H9 (cell line): ENCODE results near the gene MAD1L1. TPM values are rescaled to one million over a fixed set of nuclear protein-coding genes. Genes with fewer than 3 reads are reported as not detected.
A peak's percentile ranks its signal among the peaks of the same experiment; 100 is the strongest.

Experiments
- DNase-seq: peaks from one replicate; pipeline ENCODE4 v3.0.0-alpha.2; 2017
- H2AFZ ChIP-seq: one replicate; pipeline ENCODE4 v1.6.1; 2013; ENCODE audit warnings: mild to moderate bottlenecking, low read length, control low read depth, moderate library complexity
- H2AK5ac ChIP-seq: 2 replicates; pipeline ENCODE4 v1.6.1; 2013; ENCODE audit warnings: low read length, control low read depth, mixed read lengths; ENCODE audit not compliant: insufficient read length
- H2BK120ac ChIP-seq: one replicate; pipeline ENCODE4 v1.6.1; 2013; ENCODE audit warnings: low read depth, mild to moderate bottlenecking, low read length, control low read depth, inconsistent platforms; ENCODE audit not compliant: poor library complexity, severe bottlenecking
- H2BK12ac ChIP-seq: 2 replicates; pipeline ENCODE4 v1.6.1; 2013; ENCODE audit warnings: low read length, control low read depth, mixed read lengths, low read depth; ENCODE audit not compliant: insufficient read length
- H2BK15ac ChIP-seq: 2 replicates; pipeline ENCODE4 v1.6.1; 2013; ENCODE audit warnings: low read depth, low read length, control low read depth
- H2BK20ac ChIP-seq: one replicate; pipeline ENCODE4 v1.6.1; 2013; ENCODE audit warnings: low read depth, mild to moderate bottlenecking, low read length, control low read depth, inconsistent platforms; ENCODE audit not compliant: poor library complexity, severe bottlenecking
- H2BK5ac ChIP-seq: 2 replicates; pipeline ENCODE4 v1.6.1; 2013; ENCODE audit warnings: low read length, control low read depth, mixed read lengths; ENCODE audit not compliant: insufficient read length
- H3K14ac ChIP-seq: 2 replicates; pipeline ENCODE4 v1.6.1; 2013; ENCODE audit warnings: low read length, control low read depth; ENCODE audit not compliant: insufficient read depth
- H3K18ac ChIP-seq: 2 replicates; pipeline ENCODE4 v1.6.1; 2013; ENCODE audit warnings: low read depth, mild to moderate bottlenecking, mixed read lengths, low read length, control low read depth; ENCODE audit not compliant: insufficient read length
- H3K23ac ChIP-seq: 2 replicates; pipeline ENCODE4 v1.6.1; 2013; ENCODE audit warnings: low read length, control low read depth, mixed read lengths, low read depth; ENCODE audit not compliant: insufficient read length
- H3K23me2 ChIP-seq: 2 replicates; pipeline ENCODE4 v1.6.1; 2013; ENCODE audit warnings: low read depth, mild to moderate bottlenecking, mixed read lengths, low read length, control low read depth; ENCODE audit not compliant: insufficient read length, poor library complexity, severe bottlenecking
- H3K27ac ChIP-seq: 2 replicates; pipeline ENCODE4 v1.5.1; 2013; ENCODE audit warnings: low read length, control low read depth, mixed read lengths, low read depth; ENCODE audit not compliant: insufficient read length
- H3K27me3 ChIP-seq: 2 replicates; pipeline ENCODE4 v1.6.1; 2013; ENCODE audit warnings: low read length, control low read depth, inconsistent platforms; ENCODE audit not compliant: insufficient read depth
- H3K4ac ChIP-seq: 2 replicates; pipeline ENCODE4 v1.6.1; 2013; ENCODE audit warnings: low read depth, mild to moderate bottlenecking, control low read depth, inconsistent platforms, low read length, moderate library complexity
- H3K4me1 ChIP-seq: 2 replicates; pipeline ENCODE4 v1.6.1; 2013; ENCODE audit warnings: low read length, control low read depth, inconsistent platforms; ENCODE audit not compliant: insufficient read depth
- H3K4me2 ChIP-seq: 2 replicates; pipeline ENCODE4 v1.6.1; 2013; ENCODE audit warnings: low read length, control low read depth, mixed read lengths; ENCODE audit not compliant: insufficient read length, insufficient read depth
- H3K56ac ChIP-seq: 2 replicates; pipeline ENCODE4 v1.6.1; 2013; ENCODE audit warnings: low read depth, mild to moderate bottlenecking, mixed read lengths, low read length, control low read depth; ENCODE audit not compliant: insufficient read length
- H3K79me1 ChIP-seq: 2 replicates; pipeline ENCODE4 v1.6.1; 2013; ENCODE audit warnings: low read depth, mild to moderate bottlenecking, moderate library complexity, low read length, control low read depth, inconsistent platforms; ENCODE audit not compliant: insufficient read depth, poor library complexity, severe bottlenecking
- H3K79me2 ChIP-seq: 2 replicates; pipeline ENCODE4 v1.6.1; 2013; ENCODE audit warnings: low read length, control low read depth, inconsistent platforms; ENCODE audit not compliant: insufficient read depth
- H3K9ac ChIP-seq: 2 replicates; pipeline ENCODE4 v1.6.1; 2013; ENCODE audit warnings: low read length, control low read depth, mixed read lengths; ENCODE audit not compliant: insufficient read length; ENCODE audit errors: extremely low read depth
- H3K9me3 ChIP-seq: one replicate; pipeline ENCODE4 v1.6.1; 2013; ENCODE audit warnings: low read depth, low read length, inconsistent platforms; ENCODE audit not compliant: control insufficient read depth
- H3T11ph ChIP-seq: one replicate; pipeline ENCODE4 v1.6.1; 2013; ENCODE audit warnings: mild to moderate bottlenecking, low read length, control low read depth, inconsistent platforms
- H4K20me1 ChIP-seq: one replicate; pipeline ENCODE4 v1.6.1; 2013; ENCODE audit not compliant: control insufficient read depth, insufficient read length, insufficient read depth
- H4K5ac ChIP-seq: 2 replicates; pipeline ENCODE4 v1.6.1; 2013; ENCODE audit warnings: low read depth, mild to moderate bottlenecking, mixed read lengths, low read length, control low read depth; ENCODE audit not compliant: insufficient read length
- H4K8ac ChIP-seq: replicated peaks from 2 replicates; pipeline ENCODE4 v1.6.1; 2013; ENCODE audit warnings: low read length, control low read depth, mixed read lengths, low read depth; ENCODE audit not compliant: insufficient read length
- H4K91ac ChIP-seq: 2 replicates; pipeline ENCODE4 v1.6.1; 2013; ENCODE audit warnings: low read depth, mild to moderate bottlenecking, moderate library complexity, mixed read lengths, low read length, control low read depth; ENCODE audit not compliant: insufficient read length
- H3K27ac Mint-ChIP-seq, 3 experiments: 2 replicates in 2 of 3; 3 replicates in 1 of 3; pipeline ENCODE4 v1.8.0; 2020 to 2021; ENCODE audit warnings: mixed read lengths in 3 of 3, mild to moderate bottlenecking in 1 of 3, moderate library complexity in 1 of 3
- H3K27me3 Mint-ChIP-seq: 2 replicates; pipeline ENCODE4 v1.8.0; 2021; ENCODE audit warnings: low read depth, mild to moderate bottlenecking, moderate library complexity, mixed read lengths
- H3K36me3 Mint-ChIP-seq, 3 experiments: 2 replicates in 2 of 3; 3 replicates in 1 of 3; pipeline ENCODE4 v1.8.0; 2020 to 2021; ENCODE audit warnings: low read depth in 3 of 3, mixed read lengths in 3 of 3; ENCODE audit not compliant: insufficient read depth in 1 of 3
- H3K4me1 Mint-ChIP-seq, 2 experiments: 2 replicates each; pipeline ENCODE4 v1.8.0; 2020; ENCODE audit warnings: mixed read lengths in 2 of 2
- H3K4me3 Mint-ChIP-seq, 2 experiments: 2 replicates in 1 of 2; 3 replicates in 1 of 2; pipeline ENCODE4 v1.8.0; 2020 to 2021; ENCODE audit warnings: mild to moderate bottlenecking in 2 of 2, mixed read lengths in 2 of 2, moderate library complexity in 1 of 2
- H3K9me3 Mint-ChIP-seq, 2 experiments: 2 replicates in 1 of 2; 3 replicates in 1 of 2; pipeline ENCODE4 v1.8.0; 2020; ENCODE audit warnings: mild to moderate bottlenecking in 2 of 2, mixed read lengths in 2 of 2, moderate library complexity in 1 of 2
- WGBS: extraction: QIAGEN DNeasy Blood & Tissue Kit; methylation state at CpG from one replicate; pipeline ENCODE4 v1.1.7; 2013; ENCODE audit warnings: missing lambda C conversion rate, low lambda C conversion rate, mixed read lengths; ENCODE audit not compliant: insufficient read length; ENCODE audit errors: extremely low coverage; 5-methylcytosine and 5-hydroxymethylcytosine counted together
- total RNA-seq: library from RNA; stranded (reverse); gene quantifications from 2 replicates; pipeline ENCODE4 v1.2.1, GENCODE V29; 2021
- TF ChIP-seq, protein P1 (sequence below): fragments of 200-600 bp; sonication (generic); conservative IDR thresholded peaks from 3 replicates; pipeline ENCODE4 v1.8.0; 2021; ENCODE audit warnings: antibody characterized with exemption, mild to moderate bottlenecking

Gene MAD1L1
- total RNA-seq, 1 experiment from 2014 or later: 39.0 TPM

GRCh38 chr7:2048531-2048930 lies 184.2 kb downstream of the MAD1L1 start:
- no peak for DNase-seq
- Histone ChIP-seq H2BK15ac (no peak overlapping the region), H2BK20ac (no peak overlapping the region), H3K4ac (no peak overlapping the region), H3K27ac (no peak overlapping the region), H2AFZ (no peak overlapping the region), H3K23ac (no peak overlapping the region), H4K8ac (no peak overlapping the region), H3K14ac (no peak overlapping the region), H3K23me2 (no peaks in the 10 kb centered on the region), H2AK5ac (no peak overlapping the region), H4K5ac (no peak overlapping the region), H3K9me3 (no peaks in the 10 kb centered on the region), H3K56ac (no peak overlapping the region), H3K4me1 (no peaks in the 10 kb centered on the region), H3K4me2 (no peak overlapping the region), H4K91ac (no peak overlapping the region), H3K79me1 (no peaks in the 10 kb centered on the region), H3K9ac (no peak overlapping the region), H2BK5ac (no peak overlapping the region), H3K27me3 (no peaks in the 10 kb centered on the region), H3K18ac (no peak overlapping the region), H2BK120ac (no peak overlapping the region), H3K79me2 (no peaks in the 10 kb centered on the region), H4K20me1 (no peaks in the 10 kb centered on the region), H2BK12ac (no peak overlapping the region), H3T11ph (no peak overlapping the region)
- TF ChIP-seq, protein P1, sequence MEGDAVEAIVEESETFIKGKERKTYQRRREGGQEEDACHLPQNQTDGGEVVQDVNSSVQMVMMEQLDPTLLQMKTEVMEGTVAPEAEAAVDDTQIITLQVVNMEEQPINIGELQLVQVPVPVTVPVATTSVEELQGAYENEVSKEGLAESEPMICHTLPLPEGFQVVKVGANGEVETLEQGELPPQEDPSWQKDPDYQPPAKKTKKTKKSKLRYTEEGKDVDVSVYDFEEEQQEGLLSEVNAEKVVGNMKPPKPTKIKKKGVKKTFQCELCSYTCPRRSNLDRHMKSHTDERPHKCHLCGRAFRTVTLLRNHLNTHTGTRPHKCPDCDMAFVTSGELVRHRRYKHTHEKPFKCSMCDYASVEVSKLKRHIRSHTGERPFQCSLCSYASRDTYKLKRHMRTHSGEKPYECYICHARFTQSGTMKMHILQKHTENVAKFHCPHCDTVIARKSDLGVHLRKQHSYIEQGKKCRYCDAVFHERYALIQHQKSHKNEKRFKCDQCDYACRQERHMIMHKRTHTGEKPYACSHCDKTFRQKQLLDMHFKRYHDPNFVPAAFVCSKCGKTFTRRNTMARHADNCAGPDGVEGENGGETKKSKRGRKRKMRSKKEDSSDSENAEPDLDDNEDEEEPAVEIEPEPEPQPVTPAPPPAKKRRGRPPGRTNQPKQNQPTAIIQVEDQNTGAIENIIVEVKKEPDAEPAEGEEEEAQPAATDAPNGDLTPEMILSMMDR: no peak
- Mint-ChIP-seq H3K36me3 (peaks cover 0 to 2% (median 0%) of the 10 kb centered on the region in 3 experiments; a peak in 2 of 7 replicates), H3K27ac (peak overlapping the region in 2 of 3 experiments; percentile 82 to 87; a peak in 5 of 7 replicates), H3K27me3 (no peaks in the 10 kb centered on the region), H3K4me3 (no peak overlapping the region), H3K4me1 (peaks cover 5 to 8% of the 10 kb centered on the region in 2 experiments), H3K9me3 (no peaks in the 10 kb centered on the region)
- no CpG with 5 or more reads among the region's 11 CpGs for WGBS
